ENCODE data around the gene PLD3.

The PLD3 gene

GRCh38 chr19:40416918-40417642 is 68.6 kb downstream of the PLD3 start:
- no peak overlapping the region for H2AFZ ChIP-seq (ENCODE audit: low read length)
- TF ChIP-seq EZH2 (IDR thresholded peaks at IDR 0.05; ENCODE audit: borderline replicate concordance, low read length) (no peak), CTCF (IDR thresholded peaks at IDR 0.05; ENCODE audit: low read length) (no peak)
- H3K4me3 ChIP-seq (ENCODE audit: low read depth, low read length, poor library complexity, severe bottlenecking): no peak overlapping the region
- no peaks in the 10 kb centered on the region for H3K36me3 ChIP-seq (ENCODE audit: insufficient read depth, low read length)
- no peaks in the 10 kb centered on the region for H3F3A ChIP-seq (ENCODE audit: insufficient read depth, low read length)
- no peaks in the 10 kb centered on the region for H3K79me2 ChIP-seq (ENCODE audit: insufficient read depth, low read length)
- peaks cover 45% of the 10 kb centered on the region for H3K4me1 ChIP-seq (ENCODE audit: insufficient read depth, low read length, severe bottlenecking)
- H3K4me2 ChIP-seq (ENCODE audit: low read length): no peak overlapping the region
- H4K20me1 ChIP-seq (ENCODE audit: insufficient read depth, low read length): no peaks in the 10 kb centered on the region
- H3K27me3 ChIP-seq (ENCODE audit: insufficient read depth, low read length): no peaks in the 10 kb centered on the region
- H3K27ac ChIP-seq (ENCODE audit: low read depth, low read length, poor library complexity, severe bottlenecking): peak overlapping the region; percentile 74
- no peaks in the 10 kb centered on the region for H3K9me3 ChIP-seq (ENCODE audit: low read length)
- no peaks in the 10 kb centered on the region for H3K9me2 ChIP-seq (ENCODE audit: low read depth, low read length)
- no peak overlapping the region; the same call in 1 of the 2 replicates for H3K9ac ChIP-seq (ENCODE audit: low read length)

- no peak overlapping the region for H3K4me2 ChIP-seq (ENCODE audit: low read length)
- H3K4me1 ChIP-seq (ENCODE audit: insufficient read depth, low read length, severe bottlenecking): peaks cover 39% of the 10 kb centered on the region
- no peak overlapping the region for H3K9ac ChIP-seq (ENCODE audit: low read length)
- H3K27ac ChIP-seq (ENCODE audit: low read depth, low read length, poor library complexity, severe bottlenecking): peak overlapping the region; percentile 74
- no peak overlapping the region for H2AFZ ChIP-seq (ENCODE audit: low read length)
- no peak for TF ChIP-seq CTCF (IDR thresholded peaks at IDR 0.05; ENCODE audit: low read length)
- TF ChIP-seq EZH2 (IDR thresholded peaks at IDR 0.05; ENCODE audit: borderline replicate concordance, low read length): no peak
- H3K4me3 ChIP-seq (ENCODE audit: low read depth, low read length, poor library complexity, severe bottlenecking): no peak overlapping the region
- H4K20me1 ChIP-seq (ENCODE audit: insufficient read depth, low read length): no peaks in the 10 kb centered on the region
- H3K36me3 ChIP-seq (ENCODE audit: insufficient read depth, low read length): peaks cover 4% of the 10 kb centered on the region; the same call in 1 of the 2 replicates
- no peaks in the 10 kb centered on the region for H3K9me3 ChIP-seq (ENCODE audit: low read length)
- no peaks in the 10 kb centered on the region for H3F3A ChIP-seq (ENCODE audit: insufficient read depth, low read length)
- H3K27me3 ChIP-seq (ENCODE audit: insufficient read depth, low read length): no peaks in the 10 kb centered on the region
- H3K79me2 ChIP-seq (ENCODE audit: insufficient read depth, low read length): no peaks in the 10 kb centered on the region
- H3K9me2 ChIP-seq (ENCODE audit: low read depth, low read length): no peaks in the 10 kb centered on the region
Observed at GRCh38 chr19:40417643-40417981, 69.1 kb downstream of the PLD3 start.

- Histone ChIP-seq H3K27ac (ENCODE audit: low read depth, low read length, poor library complexity, severe bottlenecking) (peak overlapping the region; percentile 74), H3K4me3 (ENCODE audit: low read depth, low read length, poor library complexity, severe bottlenecking) (no peak overlapping the region), H3K4me2 (ENCODE audit: low read length) (no peak overlapping the region), H3K9me2 (ENCODE audit: low read depth, low read length) (no peaks in the 10 kb centered on the region), H3K4me1 (ENCODE audit: insufficient read depth, low read length, severe bottlenecking) (peaks cover 35% of the 10 kb centered on the region), H3K27me3 (ENCODE audit: insufficient read depth, low read length) (no peaks in the 10 kb centered on the region), H4K20me1 (ENCODE audit: insufficient read depth, low read length) (no peaks in the 10 kb centered on the region), H3K36me3 (ENCODE audit: insufficient read depth, low read length) (peaks cover 9% of the 10 kb centered on the region), H3K9ac (ENCODE audit: low read length) (no peak overlapping the region), H3K9me3 (ENCODE audit: low read length) (no peaks in the 10 kb centered on the region), H2AFZ (ENCODE audit: low read length) (no peak overlapping the region), H3K79me2 (ENCODE audit: insufficient read depth, low read length) (no peaks in the 10 kb centered on the region), H3F3A (ENCODE audit: insufficient read depth, low read length) (no peaks in the 10 kb centered on the region)
- TF ChIP-seq CTCF (IDR thresholded peaks at IDR 0.05; ENCODE audit: low read length) (no peak), EZH2 (IDR thresholded peaks at IDR 0.05; ENCODE audit: borderline replicate concordance, low read length) (no peak)
Observed at GRCh38 chr19:40418040-40418439, 69.5 kb downstream of the PLD3 start.
